AG09309 (cell line): ENCODE data around the gene PRKN.

Source experiments
- DNase-seq: peaks from one replicate; pipeline ENCODE4 v3.0.0-alpha.2; 2010; ENCODE audit warnings: low read depth
- H3K4me3 ChIP-seq: 2 replicates; pipeline ENCODE4 v1.5.1; 2011; ENCODE audit warnings: mild to moderate bottlenecking, low read depth, low read length, moderate library complexity; ENCODE audit not compliant: control insufficient read depth
- CTCF ChIP-seq: IDR thresholded peaks from 2 replicates; pipeline ENCODE4 v1.5.1; 2011; ENCODE audit warnings: mild to moderate bottlenecking, low read depth, low read length, inconsistent platforms; ENCODE audit not compliant: insufficient read depth, control insufficient read depth; ENCODE audit errors: missing control alignments

PRKN gene

GRCh38 chr6:162151021-162151665, 576.4 kb downstream of the PRKN start:
- no peak overlapping the region for H3K4me3 ChIP-seq
- no peak for TF ChIP-seq CTCF
- no peak for DNase-seq

GRCh38 chr6:162150295-162150694, 577.3 kb downstream of the PRKN start:
- TF ChIP-seq CTCF: no peak
- H3K4me3 ChIP-seq: no peak overlapping the region
- DNase-seq: no peak

- no peak for DNase-seq
- no peak for TF ChIP-seq CTCF
These were observed 577.8 kb downstream of the PRKN start for GRCh38 chr6:162149786-162150185.

GRCh38 chr6:162147805-162148204, 579.8 kb downstream of the PRKN start:
- no peak overlapping the region for H3K4me3 ChIP-seq
- no peak for DNase-seq
- TF ChIP-seq CTCF: no peak

More at GRCh38 chr6:162149786-162150185, 577.8 kb downstream of the PRKN start:
- no peak overlapping the region for H3K4me3 ChIP-seq

- no peak for DNase-seq
- H3K4me3 ChIP-seq: no peak overlapping the region
- no peak for TF ChIP-seq CTCF
These were observed 580.3 kb downstream of the PRKN start for GRCh38 chr6:162147281-162147680.

GRCh38 chr6:162140251-162140852, 587.2 kb downstream of the PRKN start:
- DNase-seq: no peak
- no peak overlapping the region for H3K4me3 ChIP-seq
- TF ChIP-seq CTCF: no peak
